Measurements from ENCODE around the gene BHMT2. TPM values are rescaled to one million over a fixed set of nuclear protein-coding genes. Genes with fewer than 3 reads are reported as not detected.
A peak's percentile ranks its signal among the peaks of the same experiment; 100 is the strongest.

BHMT2 gene
- total and polyA plus RNA-seq, 2 of the 13 experiments (the other 11 are each of a cell fraction or from before 2014, with no cell fraction given), result 13.8 to 18.8 TPM

DNA sequence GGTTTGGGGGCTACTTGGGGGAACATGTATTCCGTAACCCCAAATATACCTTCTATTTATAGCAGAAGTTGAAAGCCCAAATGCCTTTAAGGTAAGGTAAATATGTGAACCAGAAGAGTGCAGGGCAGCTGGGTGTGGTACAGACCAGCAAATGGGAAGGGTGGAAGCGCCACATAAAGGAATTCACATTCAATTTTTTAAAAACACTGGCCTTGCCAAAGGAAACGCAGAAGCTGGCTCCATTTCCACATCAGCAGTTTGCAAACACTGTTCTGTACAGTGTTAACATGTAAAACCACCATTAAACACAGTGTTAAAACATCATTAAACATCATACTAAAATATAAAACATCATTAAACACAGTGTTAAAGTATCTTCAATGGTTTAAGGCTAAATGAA lies 38.5 kb downstream of the BHMT2 start:
- Histone ChIP-seq H3K4me1 (ENCODE audit: insufficient read depth, low read length) (peaks cover 76% of the 10 kb centered on the region), H3K27me3 (ENCODE audit: control insufficient read depth in 1 of 2, insufficient read depth in 2 of 2, low read length in 2 of 2) (peaks cover 0 to 15% of the 10 kb centered on the region in 2 experiments; a peak in 4 of 5 replicates), H3K36me3 (replicated peaks in 1 of 2; ENCODE audit: control insufficient read depth in 1 of 2, insufficient read depth in 2 of 2, low read length in 2 of 2) (no peaks in the 10 kb centered on the region), H3K9me3 (ENCODE audit: low read length) (no peaks in the 10 kb centered on the region), H4K20me1 (ENCODE audit: insufficient read depth, low read length) (no peaks in the 10 kb centered on the region), H2AFZ (ENCODE audit: low read length) (no peak overlapping the region), H3K27ac (ENCODE audit: extremely low read length, insufficient read depth, low read length) (peak overlapping the region; percentile 7), H3K79me2 (ENCODE audit: insufficient read depth, low read length) (no peaks in the 10 kb centered on the region), H3K4me3 (replicated peaks in 1 of 3; ENCODE audit: insufficient read depth in 1 of 3, low read depth in 2 of 3, low read length in 3 of 3) (peak overlapping the region in 2 of 3 experiments; percentile 45 to 51; a peak in 3 of 6 replicates), H3K4me2 (ENCODE audit: low read depth, low read length) (peak overlapping the region; percentile 75), H3K9ac (ENCODE audit: insufficient read depth, low read depth, low read length) (no peak overlapping the region)
- ATAC-seq (no peak), DNase-seq (ENCODE audit: low spot score) (no peak), FAIRE-seq (no peak)
- in situ Hi-C loops (cut with HindIII; ENCODE audit: extremely low pct_ligation_motif_present, low pct_unique_long_range_greater_than_20kb) (no loop called here), intact Hi-C loops (cut with micrococcal nuclease; ENCODE audit: unreplicated experiment) (no loop called here)
- ChIA-PET CTCF (ENCODE audit: low intra/inter-chr PET ratio, low total read pairs) (interaction anchor here (3.1 kb wide), 1 partner anchor 83 kb away, joined by 17 read pairs; no protein-coding TSS in a partner anchor), POLR2A (no interaction called here)
- no TSS peak for BruUV-seq (replicated peaks)
- WGBS (ENCODE audit: low lambda C conversion rate), result 20% methylated on average over 3 of the region's 3 CpGs
- no peak for TF ChIP-seq MXI1 (IDR thresholded peaks at IDR 0.05; ENCODE audit: borderline replicate concordance, low read depth, low read length)
- TF ChIP-seq ZNF747 (CRISPR knock-in tag; IDR thresholded peaks at IDR 0.05; ENCODE audit: borderline replicate concordance), result no peak
- no peak for TF ChIP-seq RAD51 (IDR thresholded peaks at IDR 0.05; ENCODE audit: borderline replicate concordance)
- no peak for TF ChIP-seq SNAI1 (CRISPR knock-in tag; IDR thresholded peaks at IDR 0.05; ENCODE audit: borderline replicate concordance)
- no peak for TF ChIP-seq ZNF205 (CRISPR knock-in tag; IDR thresholded peaks at IDR 0.05)
- TF ChIP-seq ZNF672 (CRISPR knock-in tag; IDR thresholded peaks at IDR 0.05), result no peak

DNA sequence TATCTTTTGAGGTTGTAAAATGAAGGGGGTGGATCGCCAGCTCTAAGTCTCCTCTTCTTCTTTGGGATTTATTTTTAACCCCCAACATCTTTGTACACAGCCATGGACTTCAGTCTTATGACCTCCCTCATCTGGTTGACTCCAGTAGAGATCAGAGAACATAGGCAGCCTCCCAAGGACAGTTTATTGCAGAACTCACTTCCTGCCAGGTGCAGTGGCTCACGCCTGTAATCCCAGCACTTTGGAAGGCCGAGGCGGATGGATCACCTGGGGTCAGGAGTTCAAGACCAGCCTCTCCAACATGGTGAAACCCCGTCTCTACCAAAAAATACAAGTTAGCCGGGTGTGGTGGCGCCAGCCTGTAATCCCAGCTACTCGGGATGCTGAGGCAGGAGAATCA lies 39.2 kb downstream of the BHMT2 start:
- ATAC-seq (peak; percentile 10; the same call in 1 of the 3 replicates), DNase-seq (ENCODE audit: low spot score) (peak; percentile 29), FAIRE-seq (peak; percentile 55)
- BruUV-seq (replicated peaks), result no TSS peak
- Histone ChIP-seq H3K79me2 (ENCODE audit: insufficient read depth, low read length) (no peaks in the 10 kb centered on the region), H3K4me2 (ENCODE audit: low read depth, low read length) (peak overlapping the region; percentile 75), H3K4me3 (replicated peaks in 1 of 3; ENCODE audit: insufficient read depth in 1 of 3, low read depth in 2 of 3, low read length in 3 of 3) (peak overlapping the region in 2 of 3 experiments; percentile 45 to 51; a peak in 3 of 6 replicates), H3K9me3 (ENCODE audit: low read length) (no peaks in the 10 kb centered on the region), H3K9ac (ENCODE audit: insufficient read depth, low read depth, low read length) (no peak overlapping the region), H3K27me3 (ENCODE audit: control insufficient read depth in 1 of 2, insufficient read depth in 2 of 2, low read length in 2 of 2) (peaks cover 0 to 15% of the 10 kb centered on the region in 2 experiments; a peak in 4 of 5 replicates), H3K27ac (ENCODE audit: extremely low read length, insufficient read depth, low read length) (peak overlapping the region; percentile 7), H2AFZ (ENCODE audit: low read length) (no peak overlapping the region), H4K20me1 (ENCODE audit: insufficient read depth, low read length) (no peaks in the 10 kb centered on the region), H3K36me3 (replicated peaks in 1 of 2; ENCODE audit: control insufficient read depth in 1 of 2, insufficient read depth in 2 of 2, low read length in 2 of 2) (no peaks in the 10 kb centered on the region), H3K4me1 (ENCODE audit: insufficient read depth, low read length) (peaks cover 76% of the 10 kb centered on the region)
- ChIA-PET POLR2A (no interaction called here), CTCF (ENCODE audit: low intra/inter-chr PET ratio, low total read pairs) (interaction anchor here (3.1 kb wide), 1 partner anchor 84 kb away, joined by 17 read pairs; no protein-coding TSS in a partner anchor)
- intact Hi-C loops (cut with micrococcal nuclease; ENCODE audit: unreplicated experiment), result no loop called here
- 3% methylated on average over 8 of the region's 8 CpGs for WGBS (ENCODE audit: low lambda C conversion rate)
- in situ Hi-C loops (cut with HindIII; ENCODE audit: extremely low pct_ligation_motif_present, low pct_unique_long_range_greater_than_20kb), result no loop called here
- TF ChIP-seq ZNF589 (CRISPR knock-in tag; conservative IDR thresholded peaks at IDR 0.05) (no peak), ZNF720 (CRISPR knock-in tag; IDR thresholded peaks at IDR 0.05) (no peak), THRA (CRISPR knock-in tag; IDR thresholded peaks at IDR 0.05; ENCODE audit: borderline replicate concordance) (no peak), PAWR (CRISPR knock-in tag; IDR thresholded peaks at IDR 0.05; ENCODE audit: borderline replicate concordance) (no peak), TIGD3 (CRISPR knock-in tag; IDR thresholded peaks at IDR 0.05; ENCODE audit: borderline replicate concordance) (no peak), ZSCAN20 (CRISPR knock-in tag; IDR thresholded peaks at IDR 0.05; ENCODE audit: borderline replicate concordance) (no peak), JDP2 (CRISPR knock-in tag; IDR thresholded peaks at IDR 0.05; ENCODE audit: borderline replicate concordance) (no peak), HDAC2 (CRISPR knock-in tag; IDR thresholded peaks at IDR 0.05) (peak; percentile 82)
